Mammary epithelial cell (primary cell): ENCODE data around the gene TEX13C.

Experiments used
- EZH2 ChIP-seq: IDR thresholded peaks from 2 replicates; pipeline ENCODE4 v1.6.1; 2012; ENCODE audit warnings: low read length, inconsistent platforms, borderline replicate concordance
- TF ChIP-seq, protein P1 (sequence below), 2 donors: IDR thresholded peaks in 1 of 2; conservative IDR thresholded peaks in 1 of 2; 2 replicates each; pipeline ENCODE4 v1.5.1; 2011 to 2012; ENCODE audit warnings: inconsistent platforms in 2 of 2, low read length in 2 of 2, mild to moderate bottlenecking in 2 of 2, control low read depth in 1 of 2, low read depth in 1 of 2; ENCODE audit not compliant: insufficient read depth in 1 of 2; ENCODE audit errors: extremely low read depth in 1 of 2

DNA sequence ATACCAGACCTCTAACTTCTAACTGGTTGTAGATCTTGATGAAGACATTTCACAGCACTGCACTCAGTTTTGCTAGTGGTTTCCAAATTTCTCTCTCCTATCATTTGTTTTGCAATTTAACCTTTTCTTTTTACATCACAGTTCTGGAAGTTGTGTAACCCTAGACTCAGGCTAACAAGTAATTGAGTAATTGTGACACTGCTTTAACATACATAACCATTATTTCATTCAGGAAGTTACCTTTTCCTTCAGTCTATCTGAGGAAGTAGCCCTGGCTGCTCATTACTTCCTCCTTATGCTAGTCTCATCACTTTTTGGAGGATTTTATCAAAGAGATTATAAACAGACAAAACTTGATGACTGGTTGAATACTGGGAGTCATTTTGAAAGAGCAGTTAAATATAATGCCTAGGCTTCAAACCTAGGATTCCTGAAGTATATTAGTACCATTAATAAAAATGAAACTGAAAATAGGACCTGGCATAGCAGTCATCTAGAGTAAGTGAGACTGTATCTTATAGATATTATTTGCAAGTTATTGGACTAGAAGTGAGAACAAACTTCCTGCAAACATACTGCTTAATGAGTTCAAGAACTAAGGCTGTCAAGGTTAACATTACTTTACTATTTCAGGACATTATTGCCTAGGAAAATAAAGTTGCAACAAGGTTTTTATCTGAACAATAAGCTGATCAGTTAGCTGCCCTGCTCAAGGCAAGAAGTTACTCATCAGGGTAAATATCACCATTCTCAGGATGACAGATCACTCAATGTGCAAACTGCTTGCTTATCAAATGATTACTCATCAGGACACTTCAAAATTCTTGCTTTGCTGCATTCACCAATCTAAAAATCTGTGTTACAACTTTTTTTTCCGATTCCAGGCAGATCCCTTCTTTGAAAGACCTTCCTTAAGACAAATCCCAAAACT is 25.6 kb upstream of the TEX13C start:
- TF ChIP-seq, protein P1, sequence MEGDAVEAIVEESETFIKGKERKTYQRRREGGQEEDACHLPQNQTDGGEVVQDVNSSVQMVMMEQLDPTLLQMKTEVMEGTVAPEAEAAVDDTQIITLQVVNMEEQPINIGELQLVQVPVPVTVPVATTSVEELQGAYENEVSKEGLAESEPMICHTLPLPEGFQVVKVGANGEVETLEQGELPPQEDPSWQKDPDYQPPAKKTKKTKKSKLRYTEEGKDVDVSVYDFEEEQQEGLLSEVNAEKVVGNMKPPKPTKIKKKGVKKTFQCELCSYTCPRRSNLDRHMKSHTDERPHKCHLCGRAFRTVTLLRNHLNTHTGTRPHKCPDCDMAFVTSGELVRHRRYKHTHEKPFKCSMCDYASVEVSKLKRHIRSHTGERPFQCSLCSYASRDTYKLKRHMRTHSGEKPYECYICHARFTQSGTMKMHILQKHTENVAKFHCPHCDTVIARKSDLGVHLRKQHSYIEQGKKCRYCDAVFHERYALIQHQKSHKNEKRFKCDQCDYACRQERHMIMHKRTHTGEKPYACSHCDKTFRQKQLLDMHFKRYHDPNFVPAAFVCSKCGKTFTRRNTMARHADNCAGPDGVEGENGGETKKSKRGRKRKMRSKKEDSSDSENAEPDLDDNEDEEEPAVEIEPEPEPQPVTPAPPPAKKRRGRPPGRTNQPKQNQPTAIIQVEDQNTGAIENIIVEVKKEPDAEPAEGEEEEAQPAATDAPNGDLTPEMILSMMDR (conservative IDR thresholded peaks at IDR 0.05 in 1 of 2, IDR thresholded peaks at IDR 0.05 in 1 of 2; ENCODE audit: extremely low read depth in 1 of 2, insufficient read depth in 1 of 2, low read depth in 1 of 2, low read length in 2 of 2), result no peak
- no peak for TF ChIP-seq EZH2
